SK-N-SH treated with all-trans-retinoic acid at 6 μM for 48 hours (cell line): ENCODE results near the gene VASN.

Experiments used
- ARNTL ChIP-seq: fragments of 450-650 bp; formaldehyde crosslinking; IDR thresholded peaks from 2 replicates; pipeline ENCODE4 v1.5.0; 2020; ENCODE audit warnings: low read depth, mild to moderate bottlenecking, moderate library complexity, borderline replicate concordance
- CSDC2 ChIP-seq: fragments of 250-450 bp; sonication (Bioruptor Pico); IDR thresholded peaks from 2 replicates; pipeline ENCODE4 v1.5.0; 2020; ENCODE audit warnings: mild to moderate bottlenecking, moderate library complexity
- ESRRG ChIP-seq: fragments of 250-450 bp; sonication (Bioruptor Pico); IDR thresholded peaks from 2 replicates; pipeline ENCODE4 v1.6.1; 2021; ENCODE audit warnings: mild to moderate bottlenecking
- GLIS3 ChIP-seq: fragments of 250-450 bp; sonication (Bioruptor Pico); IDR thresholded peaks from 2 replicates; pipeline ENCODE4 v1.5.0; 2020; ENCODE audit warnings: mild to moderate bottlenecking, moderate library complexity
- ISL1 ChIP-seq: fragments of 250-450 bp; sonication (Bioruptor Pico); IDR thresholded peaks from 2 replicates; pipeline ENCODE4 v2.1.2; 2022; ENCODE audit warnings: mild to moderate bottlenecking, moderate library complexity
- OSR1 ChIP-seq: fragments of 250-450 bp; sonication (Bioruptor Pico); IDR thresholded peaks from 2 replicates; pipeline ENCODE4 v1.8.0; 2022; ENCODE audit warnings: moderate library complexity, mild to moderate bottlenecking, inconsistent platforms
- PATZ1 ChIP-seq: fragments of 250-450 bp; sonication (Bioruptor Pico); IDR thresholded peaks from 2 replicates; pipeline ENCODE4 v1.8.0; 2020; ENCODE audit warnings: mild to moderate bottlenecking, moderate library complexity, borderline replicate concordance
- PPARA ChIP-seq: fragments of 250-450 bp; sonication (Bioruptor Pico); IDR thresholded peaks from 2 replicates; pipeline ENCODE4 v1.5.0; 2020; ENCODE audit warnings: mild to moderate bottlenecking, borderline replicate concordance
- RARB ChIP-seq: fragments of 250-450 bp; sonication (Bioruptor Pico); IDR thresholded peaks from 2 replicates; pipeline ENCODE4 v1.8.0; 2021; ENCODE audit warnings: mild to moderate bottlenecking, moderate library complexity
- TCF4 ChIP-seq: fragments of 250-450 bp; sonication (Bioruptor Pico); IDR thresholded peaks from 2 replicates; pipeline ENCODE4 v1.8.0; 2021; ENCODE audit warnings: mild to moderate bottlenecking, moderate library complexity, borderline replicate concordance
- TOX ChIP-seq: fragments of 250-450 bp; sonication (Bioruptor Pico); IDR thresholded peaks from 2 replicates; pipeline ENCODE4 v1.8.0; 2021; ENCODE audit warnings: mild to moderate bottlenecking, moderate library complexity, borderline replicate concordance
- TSHZ2 ChIP-seq: fragments of 250-450 bp; sonication (Bioruptor Pico); IDR thresholded peaks from 2 replicates; pipeline ENCODE4 v1.5.0; 2020; ENCODE audit warnings: mild to moderate bottlenecking, moderate library complexity
- ZC3H10 ChIP-seq: fragments of 250-450 bp; sonication (Bioruptor Pico); IDR thresholded peaks from 2 replicates; pipeline ENCODE4 v1.5.1; 2021; ENCODE audit warnings: mild to moderate bottlenecking, moderate library complexity
- ZNF565 ChIP-seq: fragments of 450-650 bp; formaldehyde crosslinking; conservative IDR thresholded peaks from 2 replicates; pipeline ENCODE4 v1.5.0; 2020; ENCODE audit warnings: low read depth, mild to moderate bottlenecking, moderate library complexity

GRCh38 chr16:4407543-4408322 is 36.1 kb downstream of the VASN start:
- no peak for TF ChIP-seq PPARA (CRISPR knock-in tag)
- no peak for TF ChIP-seq ZNF565 (CRISPR knock-in tag)
- no peak for TF ChIP-seq PATZ1 (CRISPR knock-in tag)
- no peak for TF ChIP-seq ZC3H10 (CRISPR knock-in tag)
- no peak for TF ChIP-seq TOX (CRISPR knock-in tag)
- TF ChIP-seq TSHZ2: no peak
- no peak for TF ChIP-seq TCF4 (CRISPR knock-in tag)
- no peak for TF ChIP-seq ESRRG (CRISPR knock-in tag)
- TF ChIP-seq GLIS3 (CRISPR knock-in tag): no peak
- no peak for TF ChIP-seq OSR1 (CRISPR knock-in tag)
- no peak for TF ChIP-seq ISL1 (CRISPR knock-in tag)
- TF ChIP-seq ARNTL (CRISPR knock-in tag): no peak
- TF ChIP-seq CSDC2 (CRISPR knock-in tag): no peak
- no peak for TF ChIP-seq RARB (CRISPR knock-in tag)
